Measurements from ENCODE around the gene KRTAP16-1. TPM values are rescaled to one million over a fixed set of nuclear protein-coding genes. Genes with fewer than 3 reads are reported as not detected.

KRTAP16-1 gene
- total and polyA plus RNA-seq, 2 donors (not counting 3 experiments of a cell fraction or from before 2014, with no cell fraction given), result not detected

DNA sequence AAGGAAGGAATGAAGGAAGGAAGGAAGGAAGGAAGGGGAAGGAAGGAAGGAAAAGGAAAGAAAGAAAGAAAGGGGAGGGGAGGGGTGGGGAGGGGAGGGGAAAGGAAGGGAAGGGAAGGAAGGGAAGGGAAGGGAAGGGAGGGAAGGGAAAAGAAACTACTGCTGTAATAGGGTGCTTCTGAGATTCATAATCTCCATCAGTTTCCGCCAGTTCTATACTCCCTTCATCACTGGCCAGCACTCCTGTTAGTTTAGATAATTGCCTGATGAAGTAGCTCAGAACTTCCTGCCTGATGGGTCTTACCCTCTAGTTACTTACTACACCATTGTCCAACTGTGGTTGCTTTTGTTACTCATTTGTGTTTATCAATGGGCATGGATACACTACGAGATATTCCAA lies 45.9 kb downstream of the KRTAP16-1 start:
- Histone ChIP-seq H3K36me3 (ENCODE audit: control insufficient read depth in 2 of 2, extremely low read depth in 1 of 2, insufficient read depth in 2 of 2, low read length in 2 of 2) (no peaks in the 10 kb centered on the region), H3K27me3 (ENCODE audit: control insufficient read depth in 2 of 2, insufficient read depth in 2 of 2, low read length in 2 of 2) (no peaks in the 10 kb centered on the region), H3K79me2 (ENCODE audit: control insufficient read depth, insufficient read depth, low read length) (no peaks in the 10 kb centered on the region), H3K4me1 (ENCODE audit: control insufficient read depth, extremely low read depth, insufficient read depth, low read length) (no peaks in the 10 kb centered on the region), H3K4me2 (ENCODE audit: insufficient read depth, low read length) (no peak overlapping the region), H2AFZ (ENCODE audit: low read depth, low read length) (no peak overlapping the region), H3K27ac (ENCODE audit: insufficient read depth, low read depth, low read length) (no peak overlapping the region), H3K9me3 (replicated peaks; ENCODE audit: control insufficient read depth, insufficient read depth, low read length) (no peaks in the 10 kb centered on the region), H3K9me1 (replicated peaks; ENCODE audit: control insufficient read depth, extremely low read depth, insufficient read depth, low read length) (no peaks in the 10 kb centered on the region), H4K20me1 (replicated peaks; ENCODE audit: control insufficient read depth, extremely low read depth, insufficient read depth, low read length) (no peaks in the 10 kb centered on the region), H3K4me3 (replicated peaks in 1 of 3; ENCODE audit: insufficient read depth in 1 of 3, low read depth in 1 of 3, low read length in 3 of 3) (no peak overlapping the region), H3K9ac (replicated peaks; ENCODE audit: extremely low read depth, insufficient read depth, low read length) (no peak overlapping the region)
- CTCF ChIA-PET, result no interaction called here
- dilution Hi-C loops (cut with MboI; ENCODE audit: extremely low pct_ligation_motif_present, low sequenced_read_pairs), result no loop called here
- TF ChIP-seq, protein P1, sequence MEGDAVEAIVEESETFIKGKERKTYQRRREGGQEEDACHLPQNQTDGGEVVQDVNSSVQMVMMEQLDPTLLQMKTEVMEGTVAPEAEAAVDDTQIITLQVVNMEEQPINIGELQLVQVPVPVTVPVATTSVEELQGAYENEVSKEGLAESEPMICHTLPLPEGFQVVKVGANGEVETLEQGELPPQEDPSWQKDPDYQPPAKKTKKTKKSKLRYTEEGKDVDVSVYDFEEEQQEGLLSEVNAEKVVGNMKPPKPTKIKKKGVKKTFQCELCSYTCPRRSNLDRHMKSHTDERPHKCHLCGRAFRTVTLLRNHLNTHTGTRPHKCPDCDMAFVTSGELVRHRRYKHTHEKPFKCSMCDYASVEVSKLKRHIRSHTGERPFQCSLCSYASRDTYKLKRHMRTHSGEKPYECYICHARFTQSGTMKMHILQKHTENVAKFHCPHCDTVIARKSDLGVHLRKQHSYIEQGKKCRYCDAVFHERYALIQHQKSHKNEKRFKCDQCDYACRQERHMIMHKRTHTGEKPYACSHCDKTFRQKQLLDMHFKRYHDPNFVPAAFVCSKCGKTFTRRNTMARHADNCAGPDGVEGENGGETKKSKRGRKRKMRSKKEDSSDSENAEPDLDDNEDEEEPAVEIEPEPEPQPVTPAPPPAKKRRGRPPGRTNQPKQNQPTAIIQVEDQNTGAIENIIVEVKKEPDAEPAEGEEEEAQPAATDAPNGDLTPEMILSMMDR (IDR thresholded peaks at IDR 0.05; ENCODE audit: extremely low read depth in 1 of 2, insufficient read depth in 1 of 2, low read depth in 1 of 2, low read length in 2 of 2), result no peak
- TF ChIP-seq MAX (IDR thresholded peaks at IDR 0.05; ENCODE audit: insufficient read depth, insufficient read length) (no peak), POLR2A (IDR thresholded peaks at IDR 0.05; ENCODE audit: low read depth, low read length) (no peak), MYC (IDR thresholded peaks at IDR 0.05; ENCODE audit: low read depth, low read length) (no peak), GATA2 (IDR thresholded peaks at IDR 0.05; ENCODE audit: insufficient read depth, insufficient read length, low read depth, low read length) (no peak), JUN (IDR thresholded peaks at IDR 0.05; ENCODE audit: borderline replicate concordance, insufficient read depth, insufficient read length, low read depth) (no peak), FOS (IDR thresholded peaks at IDR 0.05; ENCODE audit: borderline replicate concordance, insufficient read depth, low read length) (no peak), EZH2 (IDR thresholded peaks at IDR 0.05; ENCODE audit: borderline replicate concordance, low read depth, low read length, severe bottlenecking) (no peak), POLR2AphosphoS5 (IDR thresholded peaks at IDR 0.05; ENCODE audit: insufficient read depth, low read depth, low read length) (no peak)
- no peak for FAIRE-seq
- intact Hi-C loops (cut with micrococcal nuclease), result no loop called here
- BruUV-seq (replicated peaks), result no TSS peak
- DNase-seq (ENCODE audit: low read depth, low spot score), result no peak
- POLR2A ChIA-PET, result no interaction called here

Data from endothelial cell of umbilical vein (primary cell).